Type B pancreatic cell (in vitro differentiated cells): ENCODE data around the gene DTNB. TPM values are rescaled to one million over a fixed set of nuclear protein-coding genes. Genes with fewer than 3 reads are reported as not detected.

Source experiments
- DNase-seq: peaks from one replicate; pipeline ENCODE4 v3.0.0; 2021; ENCODE audit warnings: mixed read lengths; ENCODE audit not compliant: unreplicated experiment; ENCODE audit errors: extremely low spot score
- H3K27ac Mint-ChIP-seq: 2 replicates; pipeline ENCODE4 v1.8.0; 2021; ENCODE audit warnings: mild to moderate bottlenecking, mixed read lengths
- H3K27me3 Mint-ChIP-seq: 2 replicates; pipeline ENCODE4 v1.8.0; 2021; ENCODE audit warnings: mixed read lengths
- H3K36me3 Mint-ChIP-seq: 2 replicates; pipeline ENCODE4 v1.8.0; 2021; ENCODE audit warnings: mixed read lengths
- H3K4me1 Mint-ChIP-seq: one replicate; pipeline ENCODE4 v1.8.0; 2021; ENCODE audit warnings: mixed read lengths; ENCODE audit not compliant: unreplicated experiment
- H3K4me3 Mint-ChIP-seq: 2 replicates; pipeline ENCODE4 v1.8.0; 2021; ENCODE audit warnings: mild to moderate bottlenecking, mixed read lengths
- H3K9me3 Mint-ChIP-seq: 2 replicates; pipeline ENCODE4 v1.8.0; 2021; ENCODE audit warnings: mixed read lengths
- microRNA-seq: library from miRNA; unstranded; fragments of <30 nt; microRNA quantifications from one replicate; pipeline ENCODE4, GENCODE V29; 2020
- total RNA-seq: library from RNA; stranded (reverse); gene quantifications from 2 replicates; pipeline ENCODE4 v1.2.1, GENCODE V29; 2021; ENCODE audit warnings: low replicate concordance
- TF ChIP-seq, protein P1 (sequence below): fragments of 200-600 bp; sonication (generic); conservative IDR thresholded peaks from 2 replicates; pipeline ENCODE4 v1.5.0; 2021; ENCODE audit warnings: antibody characterized with exemption, mild to moderate bottlenecking

The DTNB gene
- total RNA-seq, 1 donor from 2014 or later, result 28.6 TPM

DNA sequence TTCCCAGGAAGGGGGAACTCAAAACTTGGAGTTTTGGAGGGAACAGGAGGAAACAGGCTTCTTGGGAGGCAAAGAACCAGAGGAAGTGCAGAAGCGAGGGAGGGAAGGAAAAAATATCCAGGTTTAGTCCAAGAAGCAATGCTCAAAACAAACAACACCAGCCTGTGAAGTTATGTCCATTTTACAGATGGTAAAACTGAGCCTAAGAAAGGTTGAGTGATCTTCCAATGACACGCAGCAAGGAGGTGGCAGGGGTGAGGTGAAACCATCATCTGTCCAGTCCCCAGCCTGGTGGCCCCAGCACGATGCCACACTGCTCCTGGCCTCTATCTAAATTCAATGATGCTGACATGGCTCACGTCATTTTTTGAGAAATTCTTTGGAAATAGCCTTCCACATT lies 342.4 kb downstream of the DTNB start:
- H3K27me3 Mint-ChIP-seq, result no peaks in the 10 kb centered on the region
- H3K9me3 Mint-ChIP-seq, result peaks cover 5% of the 10 kb centered on the region
- no peak overlapping the region for H3K4me3 Mint-ChIP-seq
- peaks cover 25% of the 10 kb centered on the region for H3K4me1 Mint-ChIP-seq
- TF ChIP-seq, protein P1, sequence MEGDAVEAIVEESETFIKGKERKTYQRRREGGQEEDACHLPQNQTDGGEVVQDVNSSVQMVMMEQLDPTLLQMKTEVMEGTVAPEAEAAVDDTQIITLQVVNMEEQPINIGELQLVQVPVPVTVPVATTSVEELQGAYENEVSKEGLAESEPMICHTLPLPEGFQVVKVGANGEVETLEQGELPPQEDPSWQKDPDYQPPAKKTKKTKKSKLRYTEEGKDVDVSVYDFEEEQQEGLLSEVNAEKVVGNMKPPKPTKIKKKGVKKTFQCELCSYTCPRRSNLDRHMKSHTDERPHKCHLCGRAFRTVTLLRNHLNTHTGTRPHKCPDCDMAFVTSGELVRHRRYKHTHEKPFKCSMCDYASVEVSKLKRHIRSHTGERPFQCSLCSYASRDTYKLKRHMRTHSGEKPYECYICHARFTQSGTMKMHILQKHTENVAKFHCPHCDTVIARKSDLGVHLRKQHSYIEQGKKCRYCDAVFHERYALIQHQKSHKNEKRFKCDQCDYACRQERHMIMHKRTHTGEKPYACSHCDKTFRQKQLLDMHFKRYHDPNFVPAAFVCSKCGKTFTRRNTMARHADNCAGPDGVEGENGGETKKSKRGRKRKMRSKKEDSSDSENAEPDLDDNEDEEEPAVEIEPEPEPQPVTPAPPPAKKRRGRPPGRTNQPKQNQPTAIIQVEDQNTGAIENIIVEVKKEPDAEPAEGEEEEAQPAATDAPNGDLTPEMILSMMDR, result no peak
- no peak for DNase-seq
- H3K36me3 Mint-ChIP-seq, result peaks cover 20% of the 10 kb centered on the region
- no peak overlapping the region for H3K27ac Mint-ChIP-seq

GRCh38 chr2:25330273-25330672 lies 343.1 kb downstream of the DTNB start:
- H3K27me3 Mint-ChIP-seq, result no peaks in the 10 kb centered on the region
- H3K4me3 Mint-ChIP-seq, result no peak overlapping the region

DNA sequence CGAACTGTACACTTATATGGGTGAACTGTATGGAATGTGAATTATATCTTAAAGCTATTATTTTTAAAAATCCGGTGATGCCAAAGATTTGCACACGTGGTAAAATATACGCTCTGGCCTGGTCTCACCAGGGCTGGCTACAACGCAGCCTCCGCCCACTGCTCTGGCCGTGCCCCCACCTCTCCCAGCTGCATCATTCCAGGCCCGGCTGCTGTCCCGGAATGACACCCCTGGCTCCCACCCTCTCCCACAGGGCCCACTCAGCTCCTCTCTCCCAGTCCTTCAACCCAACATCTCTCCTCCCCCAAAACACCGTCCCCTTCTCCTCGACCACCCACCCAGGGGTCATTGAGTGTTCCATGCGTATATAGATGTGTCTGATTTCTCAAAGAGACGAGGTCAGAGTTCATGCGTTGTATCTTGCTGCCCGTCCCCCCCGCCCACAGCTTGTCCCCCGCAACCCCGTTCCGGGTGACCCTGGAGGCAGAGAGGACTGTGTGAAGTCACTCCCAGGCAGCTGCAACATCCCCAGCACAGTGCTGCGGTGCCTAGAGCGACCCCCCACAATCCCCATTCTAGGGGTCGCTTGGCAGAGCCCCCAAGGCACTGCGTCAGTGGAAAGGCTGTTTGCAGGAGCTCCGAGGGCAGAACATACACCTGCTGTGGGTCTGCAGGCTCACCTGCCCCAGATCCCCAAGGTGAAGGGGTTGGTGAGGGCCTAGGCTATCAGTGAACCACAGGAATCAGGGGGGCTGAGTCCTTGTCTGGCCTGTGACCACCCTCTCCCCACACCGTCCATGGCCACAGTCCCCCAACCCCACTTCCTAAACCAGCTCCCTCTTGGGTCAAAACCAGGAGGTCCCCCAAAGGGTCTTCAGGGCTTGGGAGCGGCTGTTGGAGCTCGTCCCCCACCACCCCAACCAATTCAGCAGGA lies 345.0 kb downstream of the DTNB start:
- Mint-ChIP-seq H3K4me1 (peaks cover 33% of the 10 kb centered on the region), H3K27me3 (no peaks in the 10 kb centered on the region), H3K36me3 (peaks cover 24% of the 10 kb centered on the region), H3K9me3 (peaks cover 6% of the 10 kb centered on the region), H3K27ac (no peak overlapping the region), H3K4me3 (no peak overlapping the region)
- TF ChIP-seq, protein P1, result no peak
- DNase-seq, result no peak

More at GRCh38 chr2:25330273-25330672, 343.1 kb downstream of the DTNB start:
- TF ChIP-seq, protein P1, result no peak
- H3K36me3 Mint-ChIP-seq, result peaks cover 24% of the 10 kb centered on the region
- H3K27ac Mint-ChIP-seq, result no peak overlapping the region
- peaks cover 25% of the 10 kb centered on the region for H3K4me1 Mint-ChIP-seq
- no peak for DNase-seq
- H3K9me3 Mint-ChIP-seq, result peaks cover 6% of the 10 kb centered on the region

Small RNA genes lying within 50 kb of the gene (microRNA-seq; reads per million reads assigned to microRNA genes)
- gene MIR1301, result 482 reads per million, percentile 77 among the genes with 10 or more reads in this experiment

Other genes starting within 250 kb of the DTNB start
- gene ASXL2, start 204.9 kb upstream of the DTNB start, total RNA-seq, result 29.2 and 32.3 TPM in 2 replicates